Gastrocnemius medialis (tissue), 4 donors: ENCODE data around the gene ATG2A. TPM values are rescaled to one million over a fixed set of nuclear protein-coding genes. Genes with fewer than 3 reads are reported as not detected.

Source experiments
- ATAC-seq, 2 donors: fragments of 150-250 bp; one replicate each; pipeline ENCODE4 v1.9.1; 2016
- DNase-seq, 2 donors: peaks; one replicate each; pipeline ENCODE4 v3.0.0-alpha.2; 2019
- H3K27ac ChIP-seq, 4 donors: fragments of 200-600 bp; sonication (generic); 1 replicate in 1 of 4; 2 replicates in 3 of 4; pipeline ENCODE4 v1.5.1; 2016 to 2018; ENCODE audit warnings: mild to moderate bottlenecking in 2 of 4, moderate library complexity in 1 of 4
- H3K27me3 ChIP-seq, 3 donors: fragments of 200-600 bp; sonication (generic) in 2 of 3; 1 replicate in 1 of 3; 2 replicates in 2 of 3; pipeline versions ENCODE4 v1.5.1 to v1.6.0; 2016 to 2019; ENCODE audit warnings: mild to moderate bottlenecking in 1 of 3, moderate library complexity in 1 of 3
- H3K36me3 ChIP-seq, 2 donors: fragments of 200-600 bp; sonication (generic) in 1 of 2; one replicate each; pipeline ENCODE4 v1.5.1; 2017 to 2018
- H3K4me1 ChIP-seq, 2 donors: fragments of 200-600 bp; sonication (generic) in 1 of 2; one replicate each; pipeline ENCODE4 v1.5.1; 2016 to 2017; ENCODE audit warnings: mild to moderate bottlenecking in 2 of 2
- H3K4me3 ChIP-seq, 4 donors: fragments of 200-600 bp; sonication (generic) in 3 of 4; 1 replicate in 1 of 4; 2 replicates in 3 of 4; pipeline ENCODE4 v1.5.1; 2016 to 2019; ENCODE audit warnings: mild to moderate bottlenecking in 2 of 4
- H3K9me3 ChIP-seq, 3 donors: fragments of 200-600 bp; sonication (generic) in 2 of 3; 1 replicate in 1 of 3; 2 replicates in 2 of 3; pipeline ENCODE4 v1.5.1; 2016 to 2019
- CTCF ChIP-seq, 5 experiments: fragments of 450-650 bp in 3 of 5; fragments of 200-600 bp in 2 of 5; sonication (generic) in 2 of 5; IDR thresholded peaks in 4 of 5; conservative IDR thresholded peaks in 1 of 5; 1 replicate in 4 of 5; 2 replicates in 1 of 5; pipeline ENCODE4 v1.5.1; 2016 to 2019; ENCODE audit warnings: antibody characterized with exemption in 5 of 5, mild to moderate bottlenecking in 3 of 5, moderate library complexity in 3 of 5
- POLR2A ChIP-seq, 2 donors: fragments of 450-650 bp; IDR thresholded peaks; one replicate each; pipeline ENCODE4 v1.6.1; 2017; ENCODE audit warnings: antibody characterized with exemption in 2 of 2, mild to moderate bottlenecking in 2 of 2, moderate library complexity in 2 of 2
- in situ Hi-C, 4 donors: fragments of 200-750 bp; cut with MboI; loops; one replicate each; pipeline versions ENCODE4 v1.15.0 to v1.8.0; 2017; ENCODE audit warnings: low sequenced_read_pairs in 4 of 4
- intact Hi-C: fragments of 100-400 bp; cut with DNase I; formaldehyde crosslinking; loops from one replicate; pipeline ENCODE4 v1.15.1; 2023; ENCODE audit warnings: low total_unique reads
- total RNA-seq, 4 donors: library from RNA; depleted of rRNA; stranded (reverse); fragments of >200 nt; gene quantifications; one replicate each; pipeline versions ENCODE4 v1.1.0 to v1.2.3, GENCODE V29; 2016

ATG2A gene
- total RNA-seq, 4 donors from 2014 or later = 10.7 to 97.5 (median 37.9) TPM

GRCh38 chr11:64925536-64926436, 8.8 kb upstream of the ATG2A start:
- Histone ChIP-seq H3K4me1 (peaks cover 21 to 24% of the 10 kb centered on the region in 2 donors), H3K4me3 (peak overlapping the region; percentile 80 to 100 (median 86)), H3K27ac (peak overlapping the region in 3 of 4 donors; percentile 97 to 100 (median 99)), H3K36me3 (peaks cover 0 to 44% of the 10 kb centered on the region in 2 donors), H3K27me3 (no peaks in the 10 kb centered on the region), H3K9me3 (no peaks in the 10 kb centered on the region)
- no peak for TF ChIP-seq CTCF (IDR thresholded peaks at IDR 0.05 in 4 of 5, conservative IDR thresholded peaks at IDR 0.05 in 1 of 5)
- TF ChIP-seq POLR2A (IDR thresholded peaks at IDR 0.05) = no peak
- no peak for DNase-seq
- no peak for ATAC-seq
- intact Hi-C loops (loop anchor here (2.0 kb wide), 2 partner anchors 71 kb away; partner anchors contain the start of gene BATF2), in situ Hi-C loops (loop anchor here in 1 of 4 donors (10.0 kb wide), 1 partner anchor 99 kb away; the partner anchor contains the start of gene SNX15)

DNA sequence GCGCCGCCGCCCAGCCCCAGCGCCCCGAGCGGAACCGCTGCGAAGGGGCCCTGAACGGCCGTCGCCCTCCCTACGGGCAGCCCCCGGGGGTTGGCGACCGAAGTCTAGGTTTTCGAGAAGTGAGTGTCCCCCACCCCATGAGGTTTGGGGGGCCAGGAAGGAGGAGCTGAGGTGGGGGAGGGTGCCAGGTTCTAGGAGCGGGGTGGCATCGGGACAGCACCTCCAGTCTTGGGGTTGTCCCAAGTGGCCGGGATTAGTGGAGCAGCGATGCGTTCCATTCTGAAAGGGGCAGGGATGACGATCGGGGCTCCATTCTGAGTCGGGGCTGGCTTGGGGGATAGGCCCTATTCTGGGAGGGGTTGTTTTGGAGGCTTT, 7.9 kb upstream of the ATG2A start:
- Histone ChIP-seq H3K9me3 (no peaks in the 10 kb centered on the region), H3K36me3 (peaks cover 0 to 35% of the 10 kb centered on the region in 2 donors), H3K27me3 (no peaks in the 10 kb centered on the region), H3K4me3 (peak overlapping the region; percentile 80 to 100 (median 86)), H3K4me1 (peaks cover 21 to 24% of the 10 kb centered on the region in 2 donors), H3K27ac (peak overlapping the region; percentile 97 to 100 (median 100))
- DNase-seq (no peak), ATAC-seq (no peak)
- TF ChIP-seq POLR2A (IDR thresholded peaks at IDR 0.05) (no peak), CTCF (IDR thresholded peaks at IDR 0.05 in 4 of 5, conservative IDR thresholded peaks at IDR 0.05 in 1 of 5) (no peak)
- in situ Hi-C loops (loop anchor here in 1 of 4 donors (10.0 kb wide), 1 partner anchor 100 kb away; the partner anchor contains the start of gene SNX15), intact Hi-C loops (loop anchor here (1.0 to 2.0 kb wide), 3 partner anchors 70 to 102 kb away; partner anchors contain the start of genes BATF2 and SNX15)

GRCh38 chr11:64923944-64924909, 7.2 kb upstream of the ATG2A start, which contains the start of gene PPP2R5B:
Gene PPP2R5B (plus strand): TSS chr11:64924689. CDS start chr11:64925735, 1,046 bp downstream.
- peak within 1 kb of the TSS; percentile 97 to 100 (median 100) for H3K27ac ChIP-seq
- no peaks in the 10 kb centered on the region for H3K9me3 ChIP-seq
- H3K36me3 ChIP-seq = peaks cover 0 to 28% of the 10 kb centered on the region in 2 donors
- peak within 1 kb of the TSS; percentile 80 to 100 (median 86) for H3K4me3 ChIP-seq
- H3K27me3 ChIP-seq = no peaks in the 10 kb centered on the region
- TF ChIP-seq POLR2A (IDR thresholded peaks at IDR 0.05) = peak; percentile 87 to 94
- TF ChIP-seq CTCF (IDR thresholded peaks at IDR 0.05 in 4 of 5, conservative IDR thresholded peaks at IDR 0.05 in 1 of 5) = peak in 1 of 5 experiments; percentile 49
- ATAC-seq (peak; percentile 97 to 98), DNase-seq (peak; percentile 95)
- intact Hi-C loops (loop anchor here (1.0 to 2.0 kb wide), 3 partner anchors 69 to 103 kb away; partner anchors contain the start of genes BATF2 and SNX15), in situ Hi-C loops (loop anchor here in 1 of 4 donors (10.0 kb wide), 1 partner anchor 101 kb away; the partner anchor contains the start of gene SNX15)
- peaks cover 21 to 24% of the 10 kb centered on the region in 2 donors for H3K4me1 ChIP-seq

GRCh38 chr11:64923151-64923661, 6.2 kb upstream of the ATG2A start:
- intact Hi-C loops (no loop called here), in situ Hi-C loops (loop anchor here in 1 of 4 donors (10.0 kb wide), 1 partner anchor 102 kb away; the partner anchor contains the start of gene SNX15)
- DNase-seq = no peak
- Histone ChIP-seq H3K27me3 (no peaks in the 10 kb centered on the region), H3K4me1 (peaks cover 26 to 31% of the 10 kb centered on the region in 2 donors), H3K9me3 (no peaks in the 10 kb centered on the region), H3K36me3 (peaks cover 0 to 19% of the 10 kb centered on the region in 2 donors), H3K27ac (peak overlapping the region; percentile 97 to 100 (median 100)), H3K4me3 (peak overlapping the region; percentile 80 to 100 (median 86))
- no peak for ATAC-seq
- TF ChIP-seq CTCF (IDR thresholded peaks at IDR 0.05 in 4 of 5, conservative IDR thresholded peaks at IDR 0.05 in 1 of 5) = no peak
- no peak for TF ChIP-seq POLR2A (IDR thresholded peaks at IDR 0.05)
